ENCODE measurements around the gene GNAT1.

Gene GNAT1

DNA sequence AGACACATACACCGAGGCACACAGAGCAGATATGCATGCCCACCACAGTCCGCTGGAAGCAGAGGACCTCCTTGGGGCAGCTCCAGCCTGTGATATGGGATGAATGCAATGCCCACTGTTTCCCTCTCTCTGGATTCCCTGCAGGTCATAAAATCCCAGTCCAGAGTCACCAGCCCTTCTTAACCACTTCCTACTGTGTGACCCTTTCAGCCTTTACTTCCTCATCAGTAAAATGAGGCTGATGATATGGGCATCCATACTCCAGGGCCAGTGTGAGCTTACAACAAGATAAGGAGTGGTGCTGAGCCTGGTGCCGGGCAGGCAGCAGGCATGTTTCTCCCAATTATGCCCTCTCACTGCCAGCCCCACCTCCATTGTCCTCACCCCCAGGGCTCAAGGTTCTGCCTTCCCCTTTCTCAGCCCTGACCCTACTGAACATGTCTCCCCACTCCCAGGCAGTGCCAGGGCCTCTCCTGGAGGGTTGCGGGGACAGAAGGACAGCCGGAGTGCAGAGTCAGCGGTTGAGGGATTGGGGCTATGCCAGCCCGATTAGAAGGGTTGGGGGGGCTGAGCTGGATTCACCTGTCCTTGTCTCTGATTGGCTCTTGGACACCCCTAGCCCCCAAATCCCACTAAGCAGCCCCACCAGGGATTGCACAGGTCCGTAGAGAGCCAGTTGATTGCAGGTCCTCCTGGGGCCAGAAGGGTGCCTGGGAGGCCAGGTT, at the start of gene GNAT1:
Gene GNAT1 (plus strand): TSS at position 675 of the 725 bp plus-strand sequence. CDS start 116 bp downstream, outside the sequence.
- DNase-seq (ENCODE audit: low spot score) = no peak

DNA sequence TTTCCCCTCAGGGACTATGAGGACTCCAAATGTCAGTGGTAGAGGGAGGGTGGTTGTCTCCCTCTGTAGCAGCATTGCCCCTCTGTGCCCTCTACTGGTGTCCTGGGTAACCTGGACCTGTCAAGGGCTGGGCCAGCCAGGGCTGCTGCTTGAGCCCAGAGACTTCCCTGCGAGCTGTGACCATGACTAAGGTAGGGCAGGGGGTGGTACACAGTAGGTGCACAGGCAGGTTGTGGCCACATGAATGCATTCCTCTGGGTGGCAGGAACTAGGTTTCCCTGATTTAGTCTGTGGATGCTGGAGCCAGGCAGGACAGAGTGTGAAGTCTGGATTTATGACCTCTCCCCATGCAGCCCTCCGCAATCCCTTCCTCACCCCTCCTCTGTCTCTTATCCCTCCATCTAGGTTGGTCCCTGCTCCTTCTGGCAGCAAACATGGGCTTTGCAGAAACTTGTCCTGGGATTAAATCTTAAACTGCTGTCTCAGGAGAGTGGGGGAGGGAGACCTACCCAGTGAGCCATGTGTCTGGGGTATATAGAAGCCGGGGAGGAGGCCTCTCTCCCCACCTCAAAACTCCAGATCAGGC, 45.0 kb upstream of the GNAT1 start:
- DNase-seq (ENCODE audit: low spot score) = no peak

DNA sequence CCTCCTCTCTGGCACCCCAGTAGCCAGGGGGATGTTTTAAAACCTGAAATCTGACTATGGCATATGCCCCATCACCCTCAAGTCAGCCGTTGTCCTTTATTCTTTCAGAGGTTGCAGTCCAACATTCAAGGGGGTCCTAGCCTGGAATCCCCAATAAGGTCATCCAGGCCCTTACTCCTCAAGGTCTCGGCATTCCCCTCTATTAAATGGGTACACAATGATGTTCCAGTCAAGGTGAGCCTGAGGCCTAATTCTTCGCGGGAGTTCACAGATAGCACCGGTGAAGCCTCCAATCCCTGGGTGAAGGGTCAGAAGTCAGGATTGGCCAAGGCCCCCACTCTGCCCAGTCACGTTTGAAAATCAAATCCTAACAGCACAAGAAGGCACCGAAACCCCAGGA, 44.4 kb upstream of the GNAT1 start:
- no peak for DNase-seq (ENCODE audit: low spot score)

DNA sequence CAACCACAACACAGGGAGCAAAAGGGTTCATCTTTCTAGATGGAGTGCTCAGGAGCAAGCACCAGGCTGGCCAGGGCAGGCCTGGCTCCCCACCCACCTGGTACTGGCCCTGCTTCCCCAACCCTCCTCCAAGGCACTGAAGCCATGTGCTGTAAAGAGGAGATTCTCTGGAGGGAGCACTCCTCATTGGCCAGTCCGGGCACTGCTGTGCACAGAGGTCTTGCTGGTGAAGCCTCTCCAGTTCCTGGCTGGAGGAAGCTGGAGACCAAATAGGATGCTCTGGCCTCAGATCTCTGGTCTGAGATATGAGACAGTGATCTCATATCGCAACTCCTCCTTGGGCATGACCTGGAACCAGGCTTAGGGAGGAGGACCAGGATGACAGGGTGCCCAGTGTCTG, 44.0 kb upstream of the GNAT1 start:
- no peak for DNase-seq (ENCODE audit: low spot score)

DNA sequence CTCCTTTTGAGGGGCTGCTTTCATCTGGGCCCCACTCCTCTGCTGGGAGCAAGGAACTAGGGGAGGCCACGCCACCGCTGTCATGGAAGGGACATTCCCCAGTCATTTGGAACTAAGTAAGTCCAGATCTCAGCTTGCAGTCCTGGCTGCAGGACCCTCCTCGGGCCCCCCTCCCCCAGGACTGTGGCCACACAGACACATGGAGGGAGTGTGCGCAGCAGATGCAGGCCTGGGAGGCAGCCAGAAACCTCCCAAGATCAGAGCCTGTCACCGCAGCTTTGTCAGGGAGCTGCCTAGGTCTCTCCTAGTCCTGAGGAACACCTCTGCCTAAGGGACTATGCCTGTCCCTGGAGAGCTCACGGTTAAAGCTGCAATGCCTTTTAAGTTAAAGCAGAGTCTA, 43.5 kb upstream of the GNAT1 start:
- no peak for DNase-seq (ENCODE audit: low spot score)

DNA sequence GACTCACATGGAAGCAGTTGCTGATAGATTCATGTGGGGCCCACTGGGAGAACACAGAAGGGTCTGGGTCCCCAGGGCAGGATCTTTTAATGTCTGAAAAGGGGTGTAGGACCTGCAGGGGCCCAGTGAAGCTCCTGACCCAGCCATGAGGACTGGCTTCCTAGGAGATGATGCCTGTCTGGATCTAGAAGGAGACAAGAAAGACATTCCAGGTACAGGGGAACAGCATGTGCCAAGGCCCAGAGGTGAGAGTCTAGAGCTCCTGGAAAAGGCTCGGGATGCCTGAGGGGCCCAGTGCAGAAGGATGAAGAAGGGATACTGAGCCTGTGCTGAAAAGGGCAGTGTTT, 41.0 kb upstream of the GNAT1 start:
- DNase-seq (ENCODE audit: low spot score) = no peak

DNA sequence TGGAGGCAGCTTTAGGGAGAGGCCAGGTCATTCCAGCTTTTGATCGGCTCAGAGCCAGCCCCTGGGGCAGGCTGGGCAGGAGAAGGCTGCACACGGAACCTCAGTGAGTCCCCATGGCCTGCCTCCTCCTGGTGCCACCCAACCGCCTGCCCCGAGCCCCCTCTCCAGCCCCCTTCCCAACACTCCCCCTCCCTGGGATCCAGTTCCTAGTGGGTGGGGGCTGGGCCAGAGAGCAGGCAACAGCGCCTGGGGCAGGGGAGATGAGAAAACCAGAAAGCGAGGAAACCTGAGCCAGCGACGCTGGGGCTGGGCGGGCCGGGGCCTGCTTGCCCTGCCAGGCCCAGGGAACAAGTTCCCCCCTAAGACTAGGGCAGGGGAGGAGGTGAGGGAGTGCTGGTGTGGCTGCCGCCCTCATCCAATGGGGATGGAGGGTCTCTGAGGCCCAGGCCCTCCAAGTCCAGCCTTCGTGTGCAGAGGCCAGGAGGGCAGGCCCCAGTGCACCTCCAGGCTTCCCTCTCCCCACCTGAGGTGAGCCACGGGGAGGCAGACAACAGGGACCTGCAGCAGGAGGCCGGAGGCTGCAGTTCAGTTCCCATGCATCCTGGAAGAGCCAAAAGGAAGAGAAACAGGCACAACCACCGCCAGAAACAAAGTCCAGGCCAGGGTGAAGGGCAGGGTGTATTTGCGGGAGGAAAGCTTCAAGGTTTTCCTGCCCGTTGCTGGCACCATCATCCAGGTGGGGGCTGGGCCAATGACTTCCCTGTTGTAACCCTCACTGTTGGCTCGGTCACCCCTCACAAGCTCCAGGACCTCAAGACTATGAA, 40.3 kb upstream of the GNAT1 start:
- DNase-seq (ENCODE audit: low spot score) = no peak

DNA sequence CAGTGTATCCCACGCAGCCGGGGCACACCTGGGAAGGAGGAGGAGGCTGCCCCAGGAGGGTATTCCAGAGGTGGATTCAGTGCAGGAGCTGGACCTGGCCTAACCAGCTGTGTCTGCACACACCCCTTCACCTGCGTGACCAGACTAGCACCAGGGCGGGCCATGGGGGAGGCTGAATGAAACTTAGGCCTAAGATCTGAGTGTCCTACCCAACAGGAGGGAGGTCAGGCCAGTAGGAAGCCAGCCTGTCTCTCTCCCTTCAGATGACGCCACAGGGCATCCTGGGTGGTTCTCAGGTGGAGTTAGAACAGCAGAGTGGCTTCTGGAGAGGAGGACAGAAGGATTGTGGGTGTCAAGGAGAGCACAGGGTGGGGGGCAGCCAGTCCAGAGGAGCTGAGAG, 39.7 kb upstream of the GNAT1 start:
- DNase-seq (ENCODE audit: low spot score) = no peak

DNA sequence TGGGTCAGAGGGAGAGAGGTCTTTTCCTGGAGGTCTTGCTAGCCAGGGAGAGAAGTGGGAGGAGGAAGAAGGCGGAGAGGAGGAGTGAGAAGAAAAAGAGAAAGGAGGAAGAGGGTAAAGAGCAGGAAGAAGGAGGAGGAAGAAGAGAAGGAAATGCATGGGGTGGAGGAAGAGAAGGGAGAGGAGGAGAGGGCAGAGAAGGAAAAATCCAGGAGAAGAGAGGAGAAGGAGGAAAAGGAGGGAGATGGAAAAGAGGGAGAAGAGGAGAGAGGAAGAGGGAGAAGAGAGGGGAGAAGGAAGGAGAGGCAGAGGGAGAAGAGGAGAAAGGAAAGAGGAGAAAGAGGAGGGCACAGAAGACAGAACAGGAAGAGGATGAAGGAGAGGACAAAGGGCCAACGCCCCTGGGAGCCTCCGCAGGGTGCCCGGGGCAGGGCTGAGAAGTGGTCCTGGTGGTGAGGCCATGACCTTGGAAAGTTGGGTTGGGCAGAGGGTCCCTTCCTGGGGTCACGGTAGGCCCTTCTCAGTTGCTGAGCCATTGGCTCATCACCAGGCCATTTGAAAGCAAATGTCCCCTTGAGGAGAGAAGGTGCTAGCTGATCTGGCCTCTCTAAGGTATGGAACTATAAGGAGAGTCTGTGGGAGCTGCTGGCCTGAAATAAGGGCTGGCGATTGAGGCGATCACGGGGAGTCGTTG, 37.5 kb upstream of the GNAT1 start:
- DNase-seq (ENCODE audit: low spot score) = no peak

DNA sequence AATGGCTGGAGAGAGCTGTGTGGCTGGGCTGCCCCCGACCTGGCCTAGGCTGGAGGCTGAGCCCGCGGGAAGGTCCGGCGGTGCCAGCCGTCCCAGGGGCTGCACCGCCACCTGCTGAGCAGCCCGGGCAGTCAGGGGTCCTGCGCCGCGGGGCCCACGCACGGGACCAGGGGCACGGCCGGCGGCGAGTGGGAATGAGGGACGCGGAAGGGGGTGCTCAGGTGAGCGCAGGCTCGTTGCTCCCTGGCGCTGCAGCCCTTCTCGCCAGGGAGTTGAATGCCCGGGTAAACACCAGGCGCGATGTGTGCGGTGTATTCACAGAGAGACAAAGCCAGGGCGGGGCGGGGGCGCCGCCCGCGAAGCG, 37.0 kb upstream of the GNAT1 start:
- DNase-seq (ENCODE audit: low spot score) = no peak

DNA sequence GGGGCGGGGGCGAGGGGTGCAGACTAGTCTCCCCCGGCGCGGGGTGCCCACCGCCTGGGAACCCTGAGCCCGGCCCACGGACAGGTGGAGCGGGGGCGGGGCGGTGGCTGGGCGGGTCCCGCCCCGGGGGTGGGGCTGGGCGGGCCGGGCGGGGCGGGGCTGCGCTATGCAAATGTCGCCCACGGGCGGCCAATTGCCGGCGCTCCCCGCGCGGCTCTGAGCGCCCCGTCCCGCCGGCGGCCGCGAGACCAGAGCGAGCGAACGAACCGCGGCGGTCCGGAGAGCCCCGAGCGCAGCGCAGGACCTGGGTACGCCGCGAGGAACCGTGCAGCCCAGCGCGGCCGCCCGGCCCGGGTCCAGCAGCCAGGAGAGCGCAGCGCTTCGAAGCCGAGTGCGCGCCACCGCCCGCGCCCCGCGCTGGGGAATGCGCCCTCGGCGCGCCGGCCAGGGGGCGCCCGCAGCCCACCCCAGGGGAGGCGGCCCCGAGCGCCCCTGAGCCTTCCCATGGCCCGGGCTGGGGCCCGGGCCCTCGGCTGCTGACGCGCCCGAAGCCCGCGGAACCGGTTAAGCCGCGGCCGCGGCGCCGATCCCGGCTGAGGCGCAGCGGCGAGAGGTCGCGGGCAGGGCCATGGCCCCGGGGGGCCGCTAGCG, 36.4 kb upstream of the GNAT1 start, which contains the start of gene SEMA3F:
Gene SEMA3F (plus strand): TSS at position 485 of the 651 bp plus-strand sequence. CDS start 4,299 bp downstream, outside the sequence.
- DNase-seq (ENCODE audit: low spot score) = peak; percentile 60

DNA sequence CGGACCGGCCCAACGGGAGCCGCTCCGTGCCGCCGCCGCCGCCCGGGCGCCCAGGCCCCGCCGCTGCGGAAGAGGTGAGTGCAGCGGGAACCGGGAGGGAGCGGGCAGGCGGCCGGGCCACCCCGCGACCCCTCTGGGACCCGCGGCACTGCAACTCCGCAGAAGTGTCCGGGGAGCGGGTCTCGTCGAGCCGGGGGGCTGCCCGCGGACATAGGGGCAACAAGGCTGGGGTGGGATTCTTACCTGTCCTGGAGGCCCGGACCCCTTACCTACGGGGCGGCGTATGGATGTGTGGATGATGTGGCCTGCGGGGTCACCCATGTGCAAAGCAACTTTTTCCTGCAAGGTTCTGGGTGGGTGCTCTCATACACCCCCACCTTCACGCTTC, 35.9 kb upstream of the GNAT1 start:
- DNase-seq (ENCODE audit: low spot score) = no peak

DNA sequence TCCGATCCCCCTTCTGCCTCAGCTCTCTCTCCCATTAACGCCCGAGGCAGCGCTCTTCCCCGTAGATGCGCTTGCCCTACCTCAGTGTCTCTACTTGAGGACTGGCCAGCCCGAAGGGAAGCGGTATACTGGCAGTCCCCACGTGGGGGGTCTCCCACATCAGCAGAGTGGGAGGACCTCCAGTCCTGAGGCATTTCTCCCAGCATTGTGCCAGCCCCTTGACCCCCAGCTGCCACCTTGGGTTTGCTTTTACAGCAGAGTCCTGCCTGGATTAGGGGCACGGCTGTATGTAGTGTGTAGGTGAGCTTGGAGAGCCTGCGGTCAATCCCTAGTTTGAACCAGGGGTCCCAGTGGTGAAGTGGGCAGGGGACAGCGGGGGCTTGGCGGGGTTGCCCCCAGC, 35.5 kb upstream of the GNAT1 start:
- DNase-seq (ENCODE audit: low spot score) = no peak

DNA sequence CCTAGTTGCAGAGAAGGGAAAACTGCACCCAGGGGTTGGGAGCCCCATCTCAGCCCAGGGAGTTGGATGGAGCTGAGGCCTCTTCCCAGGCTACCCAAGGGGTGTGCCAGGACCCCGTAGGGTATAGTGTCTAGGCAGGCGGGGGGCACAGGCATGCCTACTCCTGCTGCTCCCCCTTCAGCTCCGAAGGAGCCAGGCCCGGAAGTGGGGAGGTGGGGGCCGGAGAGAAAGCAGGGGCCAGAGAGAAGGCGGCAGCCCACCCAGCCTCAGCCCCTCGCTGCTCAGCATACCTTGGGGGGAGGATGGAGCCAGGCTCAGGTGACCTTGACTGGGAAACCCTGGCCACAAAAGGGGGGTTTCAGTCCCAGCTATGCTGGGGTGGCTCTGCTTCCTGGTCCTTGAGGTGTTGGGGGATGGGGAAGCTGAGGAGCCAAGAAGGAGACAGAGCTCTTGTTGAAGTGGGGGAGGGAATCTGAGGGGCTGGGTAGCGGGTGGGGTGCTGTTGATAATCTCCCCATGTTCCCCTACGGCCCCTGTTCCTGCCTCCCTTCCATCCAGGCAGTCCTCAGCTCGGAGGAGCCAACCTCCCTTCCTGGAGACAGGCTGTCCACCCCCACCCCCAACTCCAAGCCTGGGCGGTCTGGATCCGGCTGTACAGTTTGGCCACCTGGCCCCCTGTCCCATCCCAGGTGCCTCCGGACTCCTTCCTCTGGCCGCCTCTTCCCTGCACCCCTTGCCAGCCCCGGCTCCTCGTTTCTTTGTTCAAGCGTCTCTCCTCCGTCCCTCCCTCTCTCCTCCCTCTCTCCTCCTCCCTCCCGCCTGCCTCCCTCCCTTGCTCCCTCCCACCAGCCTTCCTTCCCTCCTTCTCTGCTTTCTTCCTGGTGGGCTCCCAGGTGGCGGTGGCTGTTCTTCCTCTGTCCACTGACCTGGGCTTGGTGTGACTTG, 34.6 kb upstream of the GNAT1 start:
- no peak for DNase-seq (ENCODE audit: low spot score)

DNA sequence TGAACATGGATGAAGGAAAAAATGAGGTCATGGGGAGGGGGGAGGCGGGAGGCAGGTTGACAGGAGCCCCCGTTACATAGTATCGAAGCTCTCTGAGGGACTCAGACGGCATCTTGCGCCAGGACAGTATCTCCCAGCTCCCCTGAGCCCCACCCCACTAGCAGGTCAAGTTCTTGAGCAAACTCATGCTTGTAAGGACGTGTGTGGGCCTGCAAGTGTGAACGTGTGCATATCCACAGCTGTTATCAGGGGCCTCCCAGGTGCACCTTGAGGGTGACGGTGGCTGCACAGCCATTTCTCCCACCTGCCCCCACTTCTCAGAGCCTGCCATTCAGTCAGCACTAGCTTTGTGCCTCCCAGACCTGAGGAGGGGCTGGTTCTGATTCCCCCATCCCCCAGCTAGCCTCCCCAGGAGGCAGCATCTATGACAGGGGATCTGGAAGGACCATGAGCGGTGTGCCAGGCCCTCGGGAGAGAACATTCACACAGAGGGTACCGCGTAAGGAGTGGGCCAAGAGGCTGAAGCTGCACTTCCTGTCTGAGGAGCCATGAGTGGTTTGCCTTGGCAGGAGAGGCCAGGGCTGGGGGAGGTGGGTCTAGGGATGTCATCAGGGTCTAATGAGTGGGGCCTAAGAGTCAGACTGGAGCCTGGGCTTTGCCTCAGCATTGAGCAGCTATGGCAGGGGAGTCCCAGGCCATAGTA, 33.4 kb upstream of the GNAT1 start:
- DNase-seq (ENCODE audit: low spot score) = peak; percentile 15

DNA sequence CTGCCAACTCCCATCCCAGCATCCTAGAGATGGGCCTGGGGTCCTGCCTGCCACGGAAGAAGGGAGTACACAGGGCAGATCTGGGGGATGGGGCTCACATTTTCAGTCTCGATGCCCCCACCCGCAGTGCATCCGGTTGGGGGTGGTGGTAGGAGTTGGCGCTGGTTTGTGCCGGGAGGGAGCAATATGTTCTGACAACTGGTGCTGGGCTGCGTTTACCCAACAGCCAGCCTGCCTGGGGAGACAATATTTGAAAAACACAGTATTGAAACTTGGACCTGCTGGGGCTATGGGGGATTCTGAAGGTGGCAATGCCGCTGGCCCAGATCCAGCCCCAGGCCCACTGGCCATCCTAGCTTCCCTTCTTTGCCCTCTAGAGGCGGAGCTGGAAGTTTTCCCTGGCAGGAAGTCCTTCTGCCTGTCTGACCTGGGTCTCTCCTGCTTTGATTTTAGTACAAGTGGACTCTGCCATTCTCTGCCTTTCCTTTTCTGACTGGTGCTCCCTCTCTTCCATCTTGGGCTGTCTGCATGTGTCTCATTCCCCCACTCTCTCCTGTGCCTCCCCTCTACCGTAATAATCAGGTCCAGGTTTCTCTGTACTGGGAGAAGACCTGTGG, 32.8 kb upstream of the GNAT1 start:
- no peak for DNase-seq (ENCODE audit: low spot score)

DNA sequence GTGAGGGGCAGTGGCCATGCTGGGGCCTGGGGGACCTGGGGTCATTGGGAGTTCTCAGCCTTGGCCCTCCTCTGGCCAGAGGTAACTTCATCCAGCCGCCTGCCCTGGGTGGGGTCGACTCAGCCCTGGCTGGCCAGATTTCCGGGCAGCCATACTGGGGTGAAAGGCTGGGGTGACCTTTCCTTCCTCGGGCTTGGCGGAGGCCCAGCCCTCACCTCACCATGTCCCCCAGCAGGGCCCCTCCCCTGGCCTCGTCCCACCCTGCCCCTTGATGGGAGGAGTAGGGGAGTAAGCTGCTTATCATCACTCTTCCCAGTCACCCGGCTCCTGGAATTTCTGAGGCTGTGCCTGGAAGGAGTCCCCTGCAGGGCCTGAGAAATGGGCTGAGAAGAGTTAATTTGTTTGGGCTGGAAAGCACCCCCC, 30.8 kb upstream of the GNAT1 start:
- no peak for DNase-seq (ENCODE audit: low spot score)

DNA sequence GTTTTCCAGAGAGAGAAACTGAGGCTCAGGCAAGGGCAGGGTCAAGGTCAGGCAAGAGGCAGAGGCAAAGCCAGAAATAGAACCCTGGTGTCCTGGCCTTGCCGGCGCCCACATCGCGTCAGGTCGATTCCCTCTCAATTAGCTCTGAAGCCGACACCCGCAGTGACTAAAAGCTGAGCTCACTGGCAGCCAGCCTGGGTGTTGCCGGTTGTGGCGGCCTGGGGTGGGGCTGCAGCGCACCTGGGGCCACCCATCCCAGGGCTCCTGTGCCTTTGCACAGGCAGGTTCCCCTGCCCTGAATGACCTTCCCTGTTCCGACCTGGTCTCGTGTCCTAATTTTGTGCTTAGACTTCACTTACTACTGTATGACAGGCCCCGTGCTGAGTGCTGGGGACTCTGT, 30.1 kb upstream of the GNAT1 start:
- no peak for DNase-seq (ENCODE audit: low spot score)

DNA sequence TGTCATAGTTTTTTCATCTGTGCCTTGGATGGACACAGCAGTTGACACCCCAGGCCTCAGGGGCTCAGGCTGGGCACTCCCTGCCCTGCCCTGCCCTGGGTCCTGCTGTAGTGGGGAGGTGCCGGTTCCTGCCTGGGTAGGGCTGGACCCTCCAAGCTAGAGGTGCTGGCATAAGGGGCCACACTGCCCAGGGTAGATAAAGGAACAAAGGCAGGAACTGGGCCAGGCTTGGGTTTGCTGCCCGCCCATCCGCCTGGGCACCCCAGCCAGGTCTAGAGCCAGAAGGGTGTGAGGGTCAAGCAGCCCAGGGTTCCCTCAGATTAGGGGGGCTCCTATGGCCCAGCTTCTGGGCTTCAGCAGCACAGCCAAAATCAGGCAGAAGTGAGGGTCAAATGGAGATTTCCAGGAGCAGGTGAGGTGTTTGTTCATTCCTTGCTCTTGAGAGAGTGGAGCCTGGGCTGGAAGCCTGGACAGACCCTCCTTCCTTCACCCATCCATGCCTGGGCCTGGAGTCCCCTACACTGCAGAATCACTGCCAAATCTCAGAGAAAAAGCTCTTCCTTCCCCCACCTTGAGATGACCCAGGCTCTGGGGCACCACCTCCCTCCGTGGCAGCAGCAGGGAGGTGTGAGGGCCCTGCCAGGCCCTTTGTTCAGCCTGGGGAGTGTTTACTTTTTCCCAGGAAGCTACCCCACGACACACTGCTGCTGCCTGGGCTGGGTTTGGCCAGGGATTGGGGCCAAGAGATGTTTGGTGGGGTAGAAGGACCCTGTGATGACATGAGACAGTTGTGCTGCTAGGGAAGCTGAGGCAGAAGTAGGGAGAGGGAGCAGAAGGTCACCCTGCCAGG, 29.2 kb upstream of the GNAT1 start:
- DNase-seq (ENCODE audit: low spot score) = no peak
